HepG2 (cell line): ENCODE measurements around the gene ARG1. TPM values are rescaled to one million over a fixed set of nuclear protein-coding genes. Genes with fewer than 3 reads are reported as not detected.

Experiments
- ATAC-seq: fragments of 200-7000 bp; cut with Tn5 transposase; 3 replicates; pipeline ENCODE4 v1.9.1; 2020; ENCODE audit warnings: mild to moderate bottlenecking, moderate library complexity
- BruUV-seq: library from RNA; stranded (reverse); fragments of 400-500 nt; replicated peaks from 2 replicates; lab custom pipeline; 2021; lab: Mats Ljungman, UMichigan
- CTCF ChIA-PET: fragments of 300-600 bp; formaldehyde crosslinking; extraction: SDS; loops from one replicate; lab custom pipeline; 2021; ENCODE audit warnings: low total read pairs, inconsistent platforms, low intra/inter-chr PET ratio; lab: Yijun Ruan, JAX
- POLR2A ChIA-PET: fragments of 350-600 bp; sonication (Branson Sonifier 250); formaldehyde crosslinking; loops from one replicate; lab custom pipeline; 2020; ENCODE audit warnings: antibody characterized with exemption, inconsistent platforms; lab: Yijun Ruan, JAX
- DNase-seq: peaks from one replicate; pipeline ENCODE4 v3.0.0-alpha.2; 2015; ENCODE audit warnings: low spot score
- FAIRE-seq: peaks from 3 replicates; lab custom pipeline; 2011; peaks lifted over from hg19 to GRCh38; lab: Jason Lieb, UNC
- H2AFZ ChIP-seq: one replicate; pipeline ENCODE4 v1.6.1; 2011; ENCODE audit warnings: low read length, inconsistent platforms
- H3K27ac ChIP-seq: fragments of 300-600 bp; 3 replicates; pipeline ENCODE4 v1.8.0; 2011; ENCODE audit warnings: mixed run types, mild to moderate bottlenecking, mixed read lengths, low read length, inconsistent platforms; ENCODE audit not compliant: insufficient read depth; ENCODE audit errors: extremely low read length
- H3K27me3 ChIP-seq, 2 experiments: fragments of 200-600 bp in 1 of 2; 2 replicates in 1 of 2; 3 replicates in 1 of 2; pipeline versions ENCODE4 v1.6.0 to v1.8.0; 2011; ENCODE audit warnings: low read length in 2 of 2, mild to moderate bottlenecking in 2 of 2, moderate library complexity in 2 of 2, inconsistent platforms in 1 of 2; ENCODE audit not compliant: insufficient read depth in 2 of 2, control insufficient read depth in 1 of 2
- H3K36me3 ChIP-seq, 2 experiments: fragments of 200-600 bp in 1 of 2; replicated peaks in 1 of 2; 2 replicates in 1 of 2; 3 replicates in 1 of 2; pipeline versions ENCODE4 v1.5.1 to v1.8.0; 2011; ENCODE audit warnings: low read length in 2 of 2, inconsistent platforms in 1 of 2; ENCODE audit not compliant: insufficient read depth in 2 of 2, control insufficient read depth in 1 of 2
- H3K4me1 ChIP-seq: 2 replicates; pipeline ENCODE4 v1.5.1; 2012; ENCODE audit warnings: low read length, inconsistent platforms; ENCODE audit not compliant: insufficient read depth
- H3K4me2 ChIP-seq: 2 replicates; pipeline ENCODE4 v1.6.0; 2011; ENCODE audit warnings: low read depth, low read length, inconsistent platforms
- H3K4me3 ChIP-seq, 3 experiments: fragments of 200-600 bp in 1 of 3; sonication (generic), shearing (Covaris generic) in 1 of 3; replicated peaks in 1 of 3; 2 replicates each; pipeline ENCODE4 v1.5.1; 2011 to 2016; ENCODE audit warnings: low read length in 3 of 3, inconsistent platforms in 2 of 3, low read depth in 2 of 3, mild to moderate bottlenecking in 2 of 3, control low read depth in 1 of 3, mixed read lengths in 1 of 3; ENCODE audit not compliant: insufficient read depth in 1 of 3
- H3K79me2 ChIP-seq: one replicate; pipeline ENCODE4 v1.6.1; 2011; ENCODE audit warnings: low read length, inconsistent platforms; ENCODE audit not compliant: insufficient read depth
- H3K9ac ChIP-seq: 2 replicates; pipeline ENCODE4 v1.6.0; 2011; ENCODE audit warnings: mild to moderate bottlenecking, low read depth, low read length, inconsistent platforms; ENCODE audit not compliant: insufficient read depth
- H3K9me3 ChIP-seq: 2 replicates; pipeline ENCODE4 v1.5.1; 2012; ENCODE audit warnings: mild to moderate bottlenecking, low read length
- H4K20me1 ChIP-seq: 2 replicates; pipeline ENCODE4 v1.6.0; 2011; ENCODE audit warnings: inconsistent platforms, mild to moderate bottlenecking, low read length, moderate library complexity; ENCODE audit not compliant: insufficient read depth
- DBP ChIP-seq: sonication (generic); formaldehyde crosslinking; IDR thresholded peaks from 2 replicates; pipeline ENCODE4 v1.4.0; 2020; ENCODE audit warnings: missing genetic modification reagents; ENCODE audit errors: not compliant biosample characterization
- DMAP1 ChIP-seq: IDR thresholded peaks from 2 replicates; pipeline ENCODE4 v1.6.1; 2016
- DMTF1 ChIP-seq: sonication (generic); formaldehyde crosslinking; IDR thresholded peaks from 2 replicates; pipeline ENCODE4 v1.4.0; 2020; ENCODE audit warnings: mild to moderate bottlenecking, missing genetic modification reagents
- NR3C1 ChIP-seq: sonication (generic); formaldehyde crosslinking; IDR thresholded peaks from 2 replicates; pipeline ENCODE4 v1.4.0; 2020; ENCODE audit warnings: missing genetic modification reagents
- ZFP62 ChIP-seq: sonication (generic); formaldehyde crosslinking; IDR thresholded peaks from 2 replicates; pipeline ENCODE4 v1.4.0; 2020; ENCODE audit warnings: missing genetic modification reagents
- ZNF276 ChIP-seq: sonication (generic); formaldehyde crosslinking; IDR thresholded peaks from 2 replicates; pipeline ENCODE4 v1.4.0; 2020; ENCODE audit warnings: mild to moderate bottlenecking, low read depth, missing genetic modification reagents
- ZNF580 ChIP-seq: IDR thresholded peaks from 2 replicates; pipeline ENCODE4 v1.6.1; 2016; ENCODE audit warnings: low read depth, borderline replicate concordance
- ZNF687 ChIP-seq: sonication (generic); formaldehyde crosslinking; IDR thresholded peaks from 2 replicates; pipeline ENCODE4 v1.5.1; 2020; ENCODE audit warnings: mild to moderate bottlenecking, missing genetic modification reagents, moderate library complexity
- WGBS: methylation state at CpG from one replicate; pipeline ENCODE4 v1.1.6; 2017; ENCODE audit warnings: low lambda C conversion rate; 5-methylcytosine and 5-hydroxymethylcytosine counted together
- in situ Hi-C: cut with HindIII; loops from 2 replicates; pipeline ENCODE4 v1.10.0; 2017; ENCODE audit warnings: low pct_unique_long_range_greater_than_20kb; ENCODE audit not compliant: extremely low pct_ligation_motif_present
- intact Hi-C: fragments of 100-400 bp; cut with micrococcal nuclease; formaldehyde crosslinking; loops from one replicate; pipeline ENCODE4 v1.10.0; 2022; ENCODE audit not compliant: unreplicated experiment
- polyA plus RNA-seq, 8 experiments: library from polyadenylated mRNA; depleted of rRNA in 3 of 8; stranded (reverse) in 7 of 8; unstranded in 1 of 8; fragments of >200 nt; fragmentation: Illumina TruSeq in 4 of 8; extraction: Trizol in 4 of 8; gene quantifications; 2 replicates each; pipeline versions ENCODE4 v1.2.1 to v1.2.3, GENCODE V29; 2011 to 2016; ENCODE audit warnings: low read depth in 4 of 8, missing spikeins in 1 of 8, mixed read lengths in 1 of 8; ENCODE audit not compliant: insufficient read depth in 1 of 8
- total RNA-seq, 5 experiments: library from RNA; depleted of rRNA; stranded (reverse); fragments of >200 nt; fragmentation: Illumina TruSeq; extraction: Trizol; gene quantifications; 2 replicates each; pipeline ENCODE4 v1.2.3, GENCODE V29; 2016; ENCODE audit warnings: low read depth in 1 of 5

Gene ARG1
- total and polyA plus RNA-seq, 2 of the 13 experiments (the other 11 are each of a cell fraction or from before 2014, with no cell fraction given): 2.2 to 11.2 TPM

GRCh38 chr6:131627724-131628682, 55.0 kb downstream of the ARG1 start, which contains the start of gene MED23:
Gene MED23 (minus strand): TSS chr6:131628242. CDS start chr6:131628049, 193 bp downstream.
- TSS peak; percentile 60 for BruUV-seq
- POLR2A ChIA-PET: interaction anchor here (0.5 to 3.1 kb wide), 18 partner anchors 9 to 1186 kb away, joined by 3 to 44 read pairs (median 4); partner anchors contain the start of genes ENPP3 and RPS12
- Histone ChIP-seq H3K4me3 (peak within 1 kb of the TSS; percentile 82 to 97 (median 85)), H3K4me2 (peak within 1 kb of the TSS; percentile 88), H3K27ac (peak within 1 kb of the TSS; percentile 82), H3K27me3 (no peaks in the 10 kb centered on the region; a peak in 1 of 5 replicates), H4K20me1 (no peaks in the 10 kb centered on the region), H3K9me3 (no peaks in the 10 kb centered on the region), H3K4me1 (peaks cover 44% of the 10 kb centered on the region), H3K36me3 (peaks cover 6 to 16% of the 10 kb centered on the region in 2 experiments), H3K9ac (peak within 1 kb of the TSS; percentile 83), H3K79me2 (peaks cover 16% of the 10 kb centered on the region), H2AFZ (peak within 1 kb of the TSS; percentile 57)
- ATAC-seq (peak; percentile 98), DNase-seq (peak; percentile 95), FAIRE-seq (peak; percentile 77)
- CTCF ChIA-PET: interaction anchor here (0.7 to 2.3 kb wide), 3 partner anchors 9 to 108 kb away, joined by 3 to 17 read pairs (median 6); partner anchors contain the start of gene ENPP3
- intact Hi-C loops (loop anchor here (2.0 to 10.0 kb wide), 2 partner anchors 113 to 239 kb away; no protein-coding TSS in a partner anchor), in situ Hi-C loops (no loop called here)
- WGBS: 2% methylated on average over 36 of the region's 53 CpGs
- TF ChIP-seq DBP (CRISPR knock-in tag) (peak; percentile 92), ZNF580 (peak; percentile 100), ZNF276 (peak; percentile 99), ZNF687 (CRISPR knock-in tag) (peak; percentile 98), DMTF1 (CRISPR knock-in tag) (peak; percentile 94), NR3C1 (CRISPR knock-in tag) (0 out of 2 replicates have a peak, but pooled peaks have one; percentile 77), ZFP62 (peak; percentile 94; the same call in 1 of the 2 replicates), DMAP1 (CRISPR knock-in tag) (peak; percentile 89)
